GM12872 (cell line): ENCODE data around the gene SLC7A7.

Experiments
- TF ChIP-seq, protein P1 (sequence below): IDR thresholded peaks from 3 replicates; pipeline ENCODE4 v1.5.1; 2011; ENCODE audit warnings: low read depth, mild to moderate bottlenecking, low read length, moderate library complexity; ENCODE audit not compliant: insufficient read depth

Gene SLC7A7

DNA sequence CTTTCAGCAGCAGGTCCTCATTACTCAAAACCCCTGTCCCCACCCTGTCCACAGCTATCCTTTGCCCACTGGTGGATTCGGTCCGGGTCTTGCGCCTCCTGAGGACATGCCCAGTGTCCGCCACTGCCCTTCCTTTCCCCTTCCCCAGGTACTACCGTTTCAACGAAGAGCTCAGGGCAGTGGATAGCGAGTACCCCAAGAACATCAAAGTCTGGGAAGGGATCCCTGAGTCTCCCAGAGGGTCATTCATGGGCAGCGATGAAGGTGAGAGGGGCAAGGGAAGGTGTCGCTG is 29.8 kb upstream of the SLC7A7 start:
- TF ChIP-seq, protein P1, sequence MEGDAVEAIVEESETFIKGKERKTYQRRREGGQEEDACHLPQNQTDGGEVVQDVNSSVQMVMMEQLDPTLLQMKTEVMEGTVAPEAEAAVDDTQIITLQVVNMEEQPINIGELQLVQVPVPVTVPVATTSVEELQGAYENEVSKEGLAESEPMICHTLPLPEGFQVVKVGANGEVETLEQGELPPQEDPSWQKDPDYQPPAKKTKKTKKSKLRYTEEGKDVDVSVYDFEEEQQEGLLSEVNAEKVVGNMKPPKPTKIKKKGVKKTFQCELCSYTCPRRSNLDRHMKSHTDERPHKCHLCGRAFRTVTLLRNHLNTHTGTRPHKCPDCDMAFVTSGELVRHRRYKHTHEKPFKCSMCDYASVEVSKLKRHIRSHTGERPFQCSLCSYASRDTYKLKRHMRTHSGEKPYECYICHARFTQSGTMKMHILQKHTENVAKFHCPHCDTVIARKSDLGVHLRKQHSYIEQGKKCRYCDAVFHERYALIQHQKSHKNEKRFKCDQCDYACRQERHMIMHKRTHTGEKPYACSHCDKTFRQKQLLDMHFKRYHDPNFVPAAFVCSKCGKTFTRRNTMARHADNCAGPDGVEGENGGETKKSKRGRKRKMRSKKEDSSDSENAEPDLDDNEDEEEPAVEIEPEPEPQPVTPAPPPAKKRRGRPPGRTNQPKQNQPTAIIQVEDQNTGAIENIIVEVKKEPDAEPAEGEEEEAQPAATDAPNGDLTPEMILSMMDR = no peak

DNA sequence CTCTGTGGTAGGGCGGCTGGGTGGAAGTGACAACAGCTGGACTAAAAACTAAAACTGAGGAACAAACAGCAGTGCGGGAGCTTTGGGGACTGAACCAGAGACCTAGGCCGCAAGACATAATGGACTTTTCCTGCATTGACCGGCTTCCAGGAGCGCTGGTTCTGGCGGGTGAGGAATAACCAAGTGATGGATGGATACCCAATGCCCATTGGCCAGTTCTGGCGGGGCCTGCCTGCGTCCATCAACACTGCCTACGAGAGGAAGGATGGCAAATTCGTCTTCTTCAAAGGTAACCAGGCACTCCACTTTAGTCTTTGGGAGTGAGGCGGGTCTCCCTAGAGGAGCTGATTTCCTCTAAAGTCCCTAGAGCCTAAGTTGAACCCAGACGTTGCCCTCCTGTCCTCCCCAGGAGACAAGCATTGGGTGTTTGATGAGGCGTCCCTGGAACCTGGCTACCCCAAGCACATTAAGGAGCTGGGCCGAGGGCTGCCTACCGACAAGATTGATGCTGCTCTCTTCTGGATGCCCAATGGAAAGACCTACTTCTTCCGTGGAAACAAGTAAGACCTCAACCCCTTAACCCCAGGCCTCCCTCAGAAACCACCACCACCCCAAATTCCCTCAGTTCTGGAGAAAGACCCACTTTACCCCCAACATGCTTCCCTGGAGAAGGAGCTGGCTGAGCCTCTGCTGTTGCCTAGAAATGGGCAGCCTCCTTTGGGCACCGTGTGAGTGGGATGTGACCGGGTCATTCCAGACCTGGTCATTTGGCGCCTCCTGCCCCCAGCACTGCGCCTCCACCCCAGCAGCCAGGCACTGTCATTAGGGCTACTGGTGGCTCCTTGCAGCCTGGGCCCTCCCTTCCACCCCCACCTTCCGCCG is 29.2 kb upstream of the SLC7A7 start:
- TF ChIP-seq, protein P1 = no peak

DNA sequence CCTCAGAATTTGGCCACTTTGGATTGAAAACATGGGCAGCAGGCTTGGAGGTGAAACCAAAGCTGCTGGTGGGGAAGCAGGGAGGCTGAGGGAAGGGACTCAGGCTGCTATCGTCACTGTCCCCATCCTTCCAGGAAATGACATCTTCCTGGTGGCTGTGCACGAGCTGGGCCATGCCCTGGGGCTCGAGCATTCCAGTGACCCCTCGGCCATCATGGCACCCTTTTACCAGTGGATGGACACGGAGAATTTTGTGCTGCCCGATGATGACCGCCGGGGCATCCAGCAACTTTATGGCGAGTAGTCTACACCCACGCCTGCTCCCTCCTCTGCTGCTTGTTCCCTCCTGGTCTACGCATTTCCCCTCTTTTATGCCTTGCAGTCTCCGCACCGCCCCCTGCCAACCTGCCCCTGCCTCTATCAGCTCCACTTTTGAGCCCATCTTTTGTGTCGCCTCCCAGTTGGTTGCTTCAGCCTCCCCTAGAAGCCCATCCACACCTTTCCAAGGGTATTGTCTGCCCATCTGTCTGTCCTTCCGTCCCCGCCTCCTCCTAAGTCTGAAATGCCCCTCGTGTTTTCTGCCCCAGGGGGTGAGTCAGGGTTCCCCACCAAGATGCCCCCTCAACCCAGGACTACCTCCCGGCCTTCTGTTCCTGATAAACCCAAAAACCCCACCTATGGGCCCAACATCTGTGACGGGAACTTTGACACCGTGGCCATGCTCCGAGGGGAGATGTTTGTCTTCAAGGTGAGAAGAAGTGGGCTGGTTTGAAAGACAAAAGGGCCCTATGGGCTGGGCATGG is 28.1 kb upstream of the SLC7A7 start:
- TF ChIP-seq, protein P1 = no peak

DNA sequence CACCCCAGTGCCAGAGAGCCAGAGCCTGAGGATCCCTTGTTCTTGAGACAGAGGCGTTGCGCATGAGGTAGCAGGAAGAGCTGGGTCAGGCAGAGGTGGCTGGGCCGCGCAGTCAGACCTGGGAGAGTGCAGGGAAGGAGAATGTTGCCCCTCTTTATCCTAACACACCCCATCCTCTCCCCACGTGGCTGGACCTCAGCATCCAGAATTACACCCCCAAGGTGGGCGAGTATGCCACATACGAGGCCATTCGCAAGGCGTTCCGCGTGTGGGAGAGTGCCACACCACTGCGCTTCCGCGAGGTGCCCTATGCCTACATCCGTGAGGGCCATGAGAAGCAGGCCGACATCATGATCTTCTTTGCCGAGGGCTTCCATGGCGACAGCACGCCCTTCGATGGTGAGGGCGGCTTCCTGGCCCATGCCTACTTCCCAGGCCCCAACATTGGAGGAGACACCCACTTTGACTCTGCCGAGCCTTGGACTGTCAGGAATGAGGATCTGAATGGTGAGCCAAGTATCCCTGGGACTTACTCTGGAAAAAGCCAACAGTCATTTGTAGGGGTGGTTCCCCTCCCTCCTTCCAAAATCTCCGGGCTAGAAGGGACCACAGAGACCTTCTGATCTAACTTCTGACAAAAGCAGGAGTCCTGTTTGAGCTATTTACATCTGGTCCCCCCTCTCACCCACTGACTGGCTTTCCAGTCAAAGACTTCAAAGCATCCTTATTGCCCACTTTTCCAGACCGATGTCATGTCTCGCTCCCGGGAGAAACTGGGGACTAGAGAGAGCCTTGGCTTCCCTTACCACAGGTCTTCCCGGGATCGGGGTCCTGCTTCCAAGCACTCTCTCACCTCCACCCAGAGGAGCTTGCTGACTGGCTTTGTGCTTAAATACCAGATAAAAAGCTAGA is 27.2 kb upstream of the SLC7A7 start:
- TF ChIP-seq, protein P1 = no peak

DNA sequence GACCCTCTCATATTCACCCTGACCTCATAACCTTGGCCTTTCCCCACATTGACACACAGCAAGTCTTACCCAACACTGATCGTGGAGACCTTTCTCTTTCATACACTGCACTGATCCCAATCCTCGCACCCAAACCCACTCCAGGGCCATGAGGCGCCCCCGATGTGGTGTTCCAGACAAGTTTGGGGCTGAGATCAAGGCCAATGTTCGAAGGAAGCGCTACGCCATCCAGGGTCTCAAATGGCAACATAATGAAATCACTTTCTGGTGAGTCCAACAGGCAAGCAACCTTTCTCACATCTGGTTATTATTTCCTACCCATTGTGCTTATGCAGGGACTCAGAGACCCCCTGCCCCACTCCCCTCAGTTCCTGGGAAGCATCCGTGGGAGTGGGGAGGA is 26.5 kb upstream of the SLC7A7 start:
- TF ChIP-seq, protein P1 = no peak

DNA sequence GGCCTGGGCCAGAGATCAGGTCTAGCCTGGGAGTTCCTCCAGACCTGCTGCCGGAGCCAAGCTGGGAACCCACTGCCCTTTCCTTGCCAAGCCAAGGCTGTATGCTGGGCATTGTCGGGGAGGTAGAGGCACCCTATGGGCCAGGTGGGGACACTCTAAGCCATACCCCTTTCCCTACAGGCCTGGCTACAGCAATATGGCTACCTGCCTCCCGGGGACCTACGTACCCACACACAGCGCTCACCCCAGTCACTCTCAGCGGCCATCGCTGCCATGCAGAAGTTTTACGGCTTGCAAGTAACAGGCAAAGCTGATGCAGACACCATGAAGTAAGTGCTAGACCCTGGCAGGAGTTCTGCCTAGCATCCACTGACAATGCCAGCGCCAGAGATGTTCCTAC is 26.1 kb upstream of the SLC7A7 start:
- TF ChIP-seq, protein P1 = no peak

DNA sequence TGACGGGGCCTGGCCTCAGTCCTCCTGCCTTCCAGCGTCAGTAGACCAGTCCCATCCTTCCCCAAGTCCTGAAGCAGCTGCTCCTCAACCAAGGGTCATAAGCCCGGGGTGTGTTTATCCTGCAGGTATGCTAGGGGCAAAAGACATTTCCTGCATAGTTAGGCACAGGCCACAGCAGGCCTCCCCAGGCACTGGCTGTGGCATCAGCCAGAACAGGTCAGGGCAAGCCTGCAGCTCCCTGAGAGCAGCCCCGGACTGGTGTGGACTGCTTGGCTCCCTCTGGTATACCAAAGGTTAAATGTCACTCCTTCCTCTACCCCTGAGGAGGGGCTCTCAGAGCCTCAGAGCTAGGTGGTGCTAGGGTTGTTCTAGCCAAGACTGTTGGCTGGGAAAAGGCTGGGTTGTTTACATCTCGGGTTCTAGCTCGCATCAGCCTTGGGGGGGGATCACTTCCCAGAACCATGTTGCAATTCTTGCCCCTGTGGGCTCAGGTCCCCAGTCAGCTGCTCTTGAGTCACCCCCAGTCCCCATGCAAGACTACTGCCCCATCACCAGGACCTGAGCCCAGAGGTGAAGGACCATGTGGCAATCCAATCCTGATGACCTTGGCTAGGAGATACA is 24.0 kb upstream of the SLC7A7 start:
- TF ChIP-seq, protein P1 = no peak
